SKM-1 (cell line): Measurements from ENCODE around the gene RORC.

Experiments
- DNase-seq: peaks from one replicate; lab custom pipeline; 2025; ENCODE audit not compliant: unreplicated experiment; lab: John Stamatoyannopoulos, UW

The RORC gene

GRCh38 chr1:151849126-151849525 is 17.5 kb upstream of the RORC start:
- DNase-seq, result no peak

GRCh38 chr1:151847867-151848596 is 16.4 kb upstream of the RORC start:
- no peak for DNase-seq

GRCh38 chr1:151846686-151847237 is 15.2 kb upstream of the RORC start:
- no peak for DNase-seq

GRCh38 chr1:151846062-151846568 is 14.5 kb upstream of the RORC start:
- DNase-seq, result no peak

- DNase-seq, result no peak
Measured at GRCh38 chr1:151843398-151843797, 11.8 kb upstream of the RORC start.

- no peak for DNase-seq
Measured at GRCh38 chr1:151841141-151841540, 9.5 kb upstream of the RORC start.

GRCh38 chr1:151840421-151840820 is 8.8 kb upstream of the RORC start:
- no peak for DNase-seq

GRCh38 chr1:151839457-151840403 is 8.1 kb upstream of the RORC start, which contains the start of gene C2CD4D:
TSS of gene C2CD4D (minus strand) at chr1:151839820. CDS start at chr1:151838989, 831 bp downstream.
- DNase-seq, result no peak

- no peak for DNase-seq
Measured at GRCh38 chr1:151839082-151839412, 7.4 kb upstream of the RORC start.

- no peak for DNase-seq
Measured at GRCh38 chr1:151838222-151839081, 6.8 kb upstream of the RORC start.

GRCh38 chr1:151837884-151838221 is 6.3 kb upstream of the RORC start:
- no peak for DNase-seq

- no peak for DNase-seq
Measured at GRCh38 chr1:151837197-151837596, 5.6 kb upstream of the RORC start.

- DNase-seq, result no peak
Measured at GRCh38 chr1:151835596-151835995, 4.0 kb upstream of the RORC start.

GRCh38 chr1:151834239-151834638 is 2.6 kb upstream of the RORC start:
- DNase-seq, result no peak

GRCh38 chr1:151833172-151833900 is 1.7 kb upstream of the RORC start:
- DNase-seq, result no peak

GRCh38 chr1:151832318-151832980 is 847 bp upstream of the RORC start:
- no peak for DNase-seq

- DNase-seq, result no peak
Measured at GRCh38 chr1:151831256-151831591, 378 bp downstream of the RORC start.

- no peak for DNase-seq
Measured at GRCh38 chr1:151830055-151830454, 1.5 kb downstream of the RORC start.

- no peak for DNase-seq
Measured at GRCh38 chr1:151829352-151830046, 2.1 kb downstream of the RORC start.
